HG02610 (cell line): Measurements from ENCODE around the gene G0S2.
A peak's percentile ranks its signal among the peaks of the same experiment; 100 is the strongest.

Source experiments
- ATAC-seq: cut with Tn5 transposase; IDR thresholded peaks from one replicate; pipeline ENCODE4 v1.9.1; 2021; ENCODE audit warnings: mild to moderate bottlenecking, moderate library complexity; ENCODE audit not compliant: unreplicated experiment

G0S2 gene

GRCh38 chr1:209648346-209648745, 26.9 kb upstream of the G0S2 start:
- no peak for ATAC-seq

DNA sequence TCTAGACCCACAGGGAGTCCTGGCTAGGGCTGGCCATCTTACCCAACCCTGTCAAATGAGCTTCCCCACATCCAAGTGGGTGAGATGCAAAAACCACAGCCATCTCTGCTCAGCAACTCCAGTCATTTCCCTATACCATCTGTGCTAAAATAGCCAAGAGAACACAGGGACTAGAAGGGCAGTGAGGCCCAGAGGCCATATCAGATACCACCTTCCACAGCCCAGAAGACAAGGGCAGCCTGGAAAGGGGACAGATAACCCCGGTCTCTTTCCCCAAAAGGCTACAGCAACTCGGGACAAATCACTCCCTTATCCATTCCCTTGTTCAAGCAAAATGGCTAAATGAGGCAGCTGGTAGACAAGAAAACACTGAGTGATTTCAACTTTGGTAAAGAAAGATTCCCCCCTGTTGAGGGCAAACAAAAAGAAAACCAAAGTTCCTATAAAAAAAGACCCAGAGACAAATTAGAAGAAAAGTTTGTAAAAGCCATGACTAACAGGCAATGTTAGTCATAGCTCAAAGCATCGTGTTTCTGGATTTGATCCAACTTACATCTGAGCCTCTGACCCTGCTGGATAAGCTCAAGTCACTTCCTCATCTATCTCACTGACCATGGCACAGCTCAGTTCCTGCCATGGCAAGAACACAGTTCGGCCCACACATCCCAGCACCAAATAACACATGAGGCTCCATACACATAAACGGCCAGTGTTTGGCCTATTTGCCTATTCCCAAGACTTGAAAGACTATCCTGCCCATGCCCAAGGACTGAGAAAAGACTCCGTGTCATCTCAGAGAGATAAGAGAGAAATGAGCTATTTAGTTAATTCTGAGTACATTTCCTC, 26.1 kb upstream of the G0S2 start:
- ATAC-seq = no peak

GRCh38 chr1:209650454-209650853, 24.8 kb upstream of the G0S2 start:
- no peak for ATAC-seq

DNA sequence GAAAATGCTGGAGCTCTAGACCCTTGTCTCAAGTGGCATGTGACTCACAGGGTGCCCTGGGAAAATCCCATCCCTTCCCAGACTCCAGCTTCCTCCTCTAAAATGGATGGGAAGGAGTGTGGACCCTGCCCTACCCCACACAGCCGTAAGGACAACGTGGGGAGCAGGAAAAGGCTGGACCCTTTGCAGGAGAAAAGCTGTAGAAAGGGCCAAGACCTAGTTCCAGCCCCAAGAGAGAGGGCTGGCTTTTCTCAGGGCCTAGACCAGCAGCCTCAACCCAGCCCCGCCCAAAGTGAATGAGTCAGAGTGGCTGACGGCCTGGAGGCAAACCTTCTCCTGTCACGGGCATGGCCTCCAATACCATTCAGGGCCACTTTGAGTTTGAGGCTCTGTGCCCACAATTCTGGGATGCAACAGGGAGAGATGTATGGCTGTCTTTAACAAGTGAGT, 24.0 kb upstream of the G0S2 start:
- peak; percentile 76 for ATAC-seq

GRCh38 chr1:209652121-209652735, 23.0 kb upstream of the G0S2 start, which contains the start of gene LAMB3:
TSS of gene LAMB3 (minus strand) at chr1:209652425. CDS start at chr1:209650944, 1,481 bp downstream.
- ATAC-seq = no peak

DNA sequence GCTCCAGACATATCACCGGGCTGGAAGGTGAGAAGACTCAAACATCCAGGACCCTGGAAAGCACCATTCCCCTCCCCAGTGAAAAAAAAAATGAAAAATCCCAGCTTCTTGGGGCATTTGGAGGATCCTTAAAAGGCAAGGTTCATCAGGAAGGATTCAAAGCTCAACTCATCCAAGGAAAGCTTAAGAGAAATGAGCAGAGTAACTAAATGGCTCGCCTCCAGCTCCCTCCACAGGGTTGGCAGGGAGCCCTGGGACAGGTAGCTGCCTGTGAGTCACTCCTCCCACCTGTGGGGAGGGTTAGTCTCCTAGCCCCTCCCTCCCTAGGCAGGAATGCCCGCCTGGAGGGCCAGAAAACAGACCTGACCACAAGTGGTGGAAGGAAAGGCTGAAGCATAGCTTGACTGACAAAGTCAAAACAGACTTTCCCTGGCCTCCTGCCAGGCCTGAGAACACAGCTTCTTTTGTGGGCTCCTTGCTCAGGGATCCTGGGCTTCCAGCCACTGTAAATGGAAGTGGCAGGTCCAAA, 22.3 kb upstream of the G0S2 start:
- no peak for ATAC-seq

DNA sequence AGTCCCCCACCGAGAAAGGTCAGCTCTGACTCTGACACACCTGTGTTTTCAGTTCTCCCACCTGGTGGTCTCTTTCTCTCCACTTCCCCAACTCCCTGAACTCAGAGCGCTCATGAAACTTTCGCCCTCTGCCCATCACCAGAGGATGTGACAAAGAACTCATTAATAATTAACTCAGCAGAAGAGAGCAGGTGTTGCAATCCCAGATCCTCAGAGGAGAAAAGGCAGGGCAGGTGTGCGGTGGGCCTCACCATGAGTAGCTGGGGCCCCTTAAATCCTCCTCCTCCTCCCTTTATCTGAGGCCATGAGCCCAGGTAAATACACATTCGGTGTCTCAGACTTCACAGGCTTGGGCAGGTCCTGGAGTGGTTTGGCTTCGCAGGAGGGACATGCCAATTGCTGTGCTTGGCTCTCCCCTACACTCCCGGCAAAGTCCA, 21.3 kb upstream of the G0S2 start:
- no peak for ATAC-seq

DNA sequence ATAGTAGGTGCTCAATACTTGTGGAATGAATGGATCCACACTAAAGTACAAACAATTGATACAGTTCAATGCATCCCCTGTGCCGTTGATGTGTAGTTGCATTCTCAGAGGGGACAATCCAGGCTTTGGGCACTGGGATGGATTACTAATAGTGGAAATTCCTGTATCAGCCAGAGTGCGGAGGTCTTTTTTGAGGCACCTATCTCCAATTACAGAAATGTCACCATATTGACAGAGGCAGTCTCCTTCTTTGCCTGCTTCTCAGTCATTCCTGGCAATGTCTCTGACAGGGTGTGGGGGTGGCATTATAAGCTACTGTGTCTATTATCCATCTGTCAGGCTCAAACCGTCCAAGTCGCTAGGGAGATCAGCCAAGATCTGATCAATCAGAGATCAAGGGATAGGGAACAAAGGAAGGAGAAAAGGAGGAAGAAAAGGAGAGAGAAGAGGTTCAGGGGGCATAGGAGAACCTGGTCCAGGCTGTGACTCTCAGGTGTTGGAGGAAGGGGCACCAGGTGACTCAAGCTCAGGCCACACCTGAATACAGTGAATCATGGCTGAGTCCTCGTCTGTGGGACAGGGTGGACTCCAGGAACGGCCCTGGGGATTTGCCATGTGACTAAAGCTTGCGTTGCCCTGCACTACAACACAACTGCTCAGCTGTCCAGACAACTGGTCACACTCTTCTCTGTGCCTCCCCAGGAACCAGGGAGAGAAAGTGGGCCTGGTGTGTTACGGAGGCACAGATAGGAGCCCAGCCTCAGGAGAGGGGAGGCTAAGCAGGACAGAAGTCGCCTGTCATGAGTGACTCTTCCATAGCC, 19.6 kb upstream of the G0S2 start:
- ATAC-seq = no peak

- no peak for ATAC-seq
These were observed 17.9 kb upstream of the G0S2 start for GRCh38 chr1:209657140-209657879.

DNA sequence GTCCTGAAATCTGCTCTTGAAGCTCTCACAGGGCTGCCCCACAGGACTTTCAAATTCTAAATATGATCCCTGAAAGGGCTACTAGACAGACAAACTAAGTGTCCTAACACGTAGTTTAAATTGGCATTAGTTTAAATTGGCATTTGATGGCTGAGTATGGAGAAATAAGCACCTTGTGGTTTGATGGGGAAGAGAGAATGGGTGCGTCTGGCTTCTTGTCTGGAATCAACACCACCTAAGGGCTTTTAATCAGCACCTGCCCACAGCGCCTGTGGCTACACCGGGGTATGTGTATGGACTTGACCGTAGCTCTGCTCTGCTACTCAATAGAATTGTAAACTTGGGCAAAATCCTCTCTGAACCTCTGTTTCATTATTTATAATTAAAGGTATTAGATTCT, 17.3 kb upstream of the G0S2 start:
- no peak for ATAC-seq

DNA sequence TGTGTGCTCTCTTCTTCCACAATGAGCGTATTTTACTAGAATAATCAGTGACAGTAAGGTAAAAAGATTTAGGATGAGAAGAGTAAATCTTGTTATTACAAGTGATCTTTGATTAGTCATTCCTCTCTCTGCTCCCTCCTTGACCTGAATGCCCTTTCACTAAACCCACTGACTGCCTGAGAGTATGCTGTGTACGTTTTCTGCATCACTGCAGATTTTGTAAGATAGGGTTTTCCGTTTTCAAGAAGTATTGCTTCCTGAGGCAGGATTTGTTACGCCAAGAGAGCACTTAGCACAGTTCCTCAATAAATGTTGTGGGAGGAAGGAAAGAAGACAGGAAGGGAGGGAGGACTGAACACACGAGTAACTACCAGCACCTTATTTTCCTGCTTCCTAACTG, 15.3 kb upstream of the G0S2 start:
- ATAC-seq = peak; percentile 82

DNA sequence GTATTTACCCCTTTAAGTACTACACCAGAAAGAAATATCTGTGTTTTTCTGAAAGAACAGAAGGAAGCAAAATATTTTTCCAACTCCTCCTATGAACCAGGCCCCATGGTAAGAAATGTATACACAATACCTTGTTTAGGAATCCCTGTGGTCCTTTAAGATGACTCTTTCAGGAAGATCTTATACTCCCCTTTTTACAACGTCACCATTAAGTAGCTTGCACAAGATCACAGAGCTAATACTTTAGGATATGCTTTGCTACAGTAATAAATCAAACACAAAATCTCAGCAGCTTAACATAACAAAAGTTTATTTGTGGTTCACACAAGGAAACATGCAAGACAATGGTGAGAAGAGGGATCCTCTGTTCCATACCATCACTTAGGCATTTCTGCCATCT, 14.1 kb upstream of the G0S2 start:
- no peak for ATAC-seq

GRCh38 chr1:209662879-209663327, 12.3 kb upstream of the G0S2 start:
- ATAC-seq = no peak

GRCh38 chr1:209667103-209667502, 8.1 kb upstream of the G0S2 start:
- ATAC-seq = no peak

DNA sequence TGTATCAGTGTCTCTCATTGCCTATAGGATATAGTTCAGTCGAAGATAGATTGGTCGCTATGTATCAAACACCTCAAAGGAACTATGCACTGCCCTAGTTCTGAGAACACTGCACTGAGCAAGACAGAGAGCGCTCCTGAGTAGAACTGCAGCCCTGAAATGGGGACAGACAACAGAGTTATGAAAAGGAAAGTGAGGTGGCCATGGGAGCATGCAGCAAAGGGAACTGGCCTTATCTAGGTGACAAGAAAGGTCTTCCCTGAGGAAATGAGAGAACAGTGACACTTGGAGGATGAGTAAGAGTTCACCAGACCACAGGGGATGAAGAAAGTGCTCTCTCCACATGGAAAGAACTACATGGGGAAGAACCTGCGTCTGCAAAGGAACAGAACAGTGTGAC, 7.5 kb upstream of the G0S2 start:
- ATAC-seq = no peak

- ATAC-seq = no peak
These were observed 4.7 kb upstream of the G0S2 start for GRCh38 chr1:209670441-209671082.

- peak; percentile 90 for ATAC-seq
These were observed 2.2 kb upstream of the G0S2 start for GRCh38 chr1:209672705-209673630.

DNA sequence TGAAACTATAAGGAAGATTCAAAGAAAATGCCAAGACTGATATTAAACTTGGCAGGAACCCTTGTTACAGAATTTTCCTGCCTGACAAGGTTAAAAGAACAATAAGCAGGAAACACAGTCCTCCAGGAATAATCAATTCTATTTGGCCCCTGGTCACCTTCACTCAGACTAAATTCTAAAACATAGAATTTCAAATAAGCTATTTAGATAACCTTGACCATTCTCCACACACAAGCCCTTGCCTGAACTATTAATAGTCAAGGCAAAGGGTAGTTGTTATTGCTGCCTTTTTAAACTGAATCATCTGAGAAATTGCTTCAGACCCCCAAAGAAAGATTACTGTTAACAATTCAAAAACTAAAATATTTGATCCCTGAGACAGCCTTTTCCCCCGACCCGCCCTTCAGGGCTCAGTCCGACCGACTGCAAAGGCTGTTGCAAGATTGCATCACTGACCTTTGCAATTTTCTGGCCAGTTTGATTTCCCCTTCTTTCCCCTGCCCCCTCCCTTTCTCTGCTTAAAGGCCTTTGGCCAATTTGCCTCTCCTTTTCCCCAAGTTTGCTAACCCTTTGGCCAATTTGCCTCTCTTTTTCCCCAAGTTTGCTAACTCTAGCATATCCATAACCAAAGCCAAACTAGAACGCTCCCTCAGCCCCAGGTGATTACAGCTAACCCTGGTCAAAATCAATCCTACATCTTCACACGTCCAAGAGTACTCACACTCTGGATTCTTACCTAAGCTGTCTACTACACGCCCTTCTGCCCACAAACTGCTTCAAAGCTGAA, 1.4 kb upstream of the G0S2 start:
- ATAC-seq = no peak
